ENCODE results near the gene PLA2G4D.

GRCh38 chr15:42048080-42048820 lies 46.1 kb downstream of the PLA2G4D start:
- TF ChIP-seq CTCF (IDR thresholded peaks at IDR 0.05), result no peak
- TF ChIP-seq POLR2A (IDR thresholded peaks at IDR 0.05), result no peak
